Ishikawa (cell line): ENCODE data around the gene ALDH3B2.

Experiments
- CEBPB ChIP-seq: IDR thresholded peaks from 2 replicates; pipeline ENCODE4 v1.6.1; 2012
- CREB1 ChIP-seq: IDR thresholded peaks from 2 replicates; pipeline ENCODE4 v1.6.1; 2012; ENCODE audit warnings: low read depth
- EGR1 ChIP-seq: IDR thresholded peaks from 2 replicates; pipeline ENCODE4 v1.6.1; 2012
- EP300 ChIP-seq: IDR thresholded peaks from 2 replicates; pipeline ENCODE4 v1.6.1; 2012; ENCODE audit warnings: borderline replicate concordance
- FOXM1 ChIP-seq: IDR thresholded peaks from 2 replicates; pipeline ENCODE4 v1.6.1; 2012; ENCODE audit warnings: low read depth, borderline replicate concordance
- NFIC ChIP-seq: IDR thresholded peaks from 2 replicates; pipeline ENCODE4 v1.6.1; 2012
- RAD21 ChIP-seq: IDR thresholded peaks from 2 replicates; pipeline ENCODE4 v1.6.1; 2012; ENCODE audit warnings: low read depth
- TAF1 ChIP-seq: IDR thresholded peaks from 2 replicates; pipeline ENCODE4 v1.6.1; 2012; ENCODE audit warnings: low read depth, mild to moderate bottlenecking
- TCF12 ChIP-seq: IDR thresholded peaks from 2 replicates; pipeline ENCODE4 v1.6.1; 2012; ENCODE audit warnings: low read depth
- TEAD4 ChIP-seq: IDR thresholded peaks from 2 replicates; pipeline ENCODE4 v1.6.1; 2012
- YY1 ChIP-seq: IDR thresholded peaks from 2 replicates; pipeline ENCODE4 v1.6.1; 2012; ENCODE audit warnings: low read depth
- ZBTB7A ChIP-seq: IDR thresholded peaks from 2 replicates; pipeline ENCODE4 v1.6.1; 2012; ENCODE audit warnings: low read depth
- TF ChIP-seq, protein P1 (sequence below): IDR thresholded peaks from 2 replicates; pipeline ENCODE4 v1.6.1; 2012; ENCODE audit warnings: low read depth, mild to moderate bottlenecking
- TF ChIP-seq, protein P2 (sequence below): IDR thresholded peaks from 2 replicates; pipeline ENCODE4 v1.6.1; 2012
- TF ChIP-seq, protein P3 (sequence below): IDR thresholded peaks from 2 replicates; pipeline ENCODE4 v1.6.1; 2012

The ALDH3B2 gene

DNA sequence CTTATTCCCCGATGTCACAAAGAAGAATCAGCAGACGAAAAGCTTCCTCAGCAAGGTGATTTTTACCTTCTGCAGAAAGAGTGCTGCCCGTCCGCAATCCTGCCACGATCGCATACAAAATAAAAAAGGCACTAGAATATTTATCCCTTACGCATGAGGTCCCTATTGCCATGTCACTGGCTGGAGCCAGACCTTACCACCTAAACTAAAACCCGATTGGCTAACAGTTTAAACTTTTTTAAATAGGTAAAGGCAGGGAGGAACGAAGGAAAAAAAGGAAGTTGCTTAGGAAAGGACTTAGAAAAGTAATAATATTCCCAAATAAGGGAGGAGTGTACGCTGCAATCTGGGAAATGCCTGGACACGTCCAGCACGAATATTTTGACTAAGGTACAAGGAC is 21.2 kb upstream of the ALDH3B2 start:
- TF ChIP-seq EP300 (no peak), TCF12 (no peak), ZBTB7A (no peak), FOXM1 (no peak), EGR1 (no peak), NFIC (no peak), YY1 (no peak), CEBPB (no peak)
- TF ChIP-seq, protein P1, sequence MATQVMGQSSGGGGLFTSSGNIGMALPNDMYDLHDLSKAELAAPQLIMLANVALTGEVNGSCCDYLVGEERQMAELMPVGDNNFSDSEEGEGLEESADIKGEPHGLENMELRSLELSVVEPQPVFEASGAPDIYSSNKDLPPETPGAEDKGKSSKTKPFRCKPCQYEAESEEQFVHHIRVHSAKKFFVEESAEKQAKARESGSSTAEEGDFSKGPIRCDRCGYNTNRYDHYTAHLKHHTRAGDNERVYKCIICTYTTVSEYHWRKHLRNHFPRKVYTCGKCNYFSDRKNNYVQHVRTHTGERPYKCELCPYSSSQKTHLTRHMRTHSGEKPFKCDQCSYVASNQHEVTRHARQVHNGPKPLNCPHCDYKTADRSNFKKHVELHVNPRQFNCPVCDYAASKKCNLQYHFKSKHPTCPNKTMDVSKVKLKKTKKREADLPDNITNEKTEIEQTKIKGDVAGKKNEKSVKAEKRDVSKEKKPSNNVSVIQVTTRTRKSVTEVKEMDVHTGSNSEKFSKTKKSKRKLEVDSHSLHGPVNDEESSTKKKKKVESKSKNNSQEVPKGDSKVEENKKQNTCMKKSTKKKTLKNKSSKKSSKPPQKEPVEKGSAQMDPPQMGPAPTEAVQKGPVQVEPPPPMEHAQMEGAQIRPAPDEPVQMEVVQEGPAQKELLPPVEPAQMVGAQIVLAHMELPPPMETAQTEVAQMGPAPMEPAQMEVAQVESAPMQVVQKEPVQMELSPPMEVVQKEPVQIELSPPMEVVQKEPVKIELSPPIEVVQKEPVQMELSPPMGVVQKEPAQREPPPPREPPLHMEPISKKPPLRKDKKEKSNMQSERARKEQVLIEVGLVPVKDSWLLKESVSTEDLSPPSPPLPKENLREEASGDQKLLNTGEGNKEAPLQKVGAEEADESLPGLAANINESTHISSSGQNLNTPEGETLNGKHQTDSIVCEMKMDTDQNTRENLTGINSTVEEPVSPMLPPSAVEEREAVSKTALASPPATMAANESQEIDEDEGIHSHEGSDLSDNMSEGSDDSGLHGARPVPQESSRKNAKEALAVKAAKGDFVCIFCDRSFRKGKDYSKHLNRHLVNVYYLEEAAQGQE: no peak
- TF ChIP-seq, protein P2, sequence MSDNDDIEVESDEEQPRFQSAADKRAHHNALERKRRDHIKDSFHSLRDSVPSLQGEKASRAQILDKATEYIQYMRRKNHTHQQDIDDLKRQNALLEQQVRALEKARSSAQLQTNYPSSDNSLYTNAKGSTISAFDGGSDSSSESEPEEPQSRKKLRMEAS: no peak
- TF ChIP-seq, protein P3, sequence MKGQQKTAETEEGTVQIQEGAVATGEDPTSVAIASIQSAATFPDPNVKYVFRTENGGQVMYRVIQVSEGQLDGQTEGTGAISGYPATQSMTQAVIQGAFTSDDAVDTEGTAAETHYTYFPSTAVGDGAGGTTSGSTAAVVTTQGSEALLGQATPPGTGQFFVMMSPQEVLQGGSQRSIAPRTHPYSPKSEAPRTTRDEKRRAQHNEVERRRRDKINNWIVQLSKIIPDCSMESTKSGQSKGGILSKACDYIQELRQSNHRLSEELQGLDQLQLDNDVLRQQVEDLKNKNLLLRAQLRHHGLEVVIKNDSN: no peak

DNA sequence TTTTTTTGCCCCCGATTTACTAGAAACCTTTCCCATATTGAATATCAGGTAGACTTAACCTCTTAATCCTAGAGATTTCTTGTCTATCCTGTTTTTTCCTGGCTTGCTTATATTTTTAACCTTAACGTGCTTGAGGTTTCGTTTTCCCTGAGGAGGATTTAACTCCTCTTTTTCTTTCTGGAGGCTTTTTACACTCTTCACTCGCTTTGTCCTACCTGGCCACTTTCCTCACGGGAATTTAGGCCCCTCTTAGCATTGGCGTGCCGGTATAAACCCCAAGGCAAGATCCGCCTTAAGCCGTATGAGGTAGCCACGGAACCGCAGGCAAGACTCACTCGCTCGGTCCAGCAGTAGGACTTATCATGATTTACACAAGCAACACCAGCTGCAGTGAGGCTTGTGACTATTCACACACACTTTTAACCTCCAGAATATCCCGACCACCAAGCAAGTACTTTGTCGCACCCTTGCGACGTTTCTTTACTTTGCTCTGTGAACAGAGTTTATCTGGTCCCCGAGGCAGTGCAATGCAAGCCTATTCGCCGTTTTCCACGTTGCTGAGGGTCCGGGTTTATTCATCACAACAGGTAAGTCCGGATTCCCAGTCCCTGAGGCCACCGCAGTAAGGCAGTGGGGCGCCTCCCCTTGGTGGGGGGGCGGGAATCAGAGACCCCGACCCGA is 20.6 kb upstream of the ALDH3B2 start:
- TF ChIP-seq CREB1 (no peak), CEBPB (no peak), EGR1 (no peak), FOXM1 (no peak), EP300 (no peak), YY1 (no peak)
- TF ChIP-seq, protein P2: no peak
- TF ChIP-seq, protein P1: no peak

DNA sequence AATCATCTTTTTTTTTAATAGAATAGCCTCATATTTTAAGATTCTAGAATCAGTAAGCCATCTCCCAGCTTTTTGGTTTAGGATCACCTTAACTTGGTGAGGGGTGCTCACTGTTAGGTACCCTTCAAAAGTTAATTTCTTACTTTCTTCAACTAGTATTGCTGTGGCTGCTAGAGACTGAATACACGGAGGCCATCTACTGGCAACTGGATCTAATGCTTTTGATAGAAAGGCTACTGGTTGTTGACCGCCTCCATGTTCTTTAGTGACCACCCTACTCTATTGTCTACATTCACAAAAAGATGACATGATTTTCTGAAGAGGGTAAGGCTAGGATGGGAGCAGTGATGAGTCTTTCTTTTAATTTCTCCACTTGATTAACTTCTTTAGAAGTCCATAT is 16.7 kb upstream of the ALDH3B2 start:
- no peak for TF ChIP-seq EP300
- peak; percentile 59 for TF ChIP-seq RAD21

DNA sequence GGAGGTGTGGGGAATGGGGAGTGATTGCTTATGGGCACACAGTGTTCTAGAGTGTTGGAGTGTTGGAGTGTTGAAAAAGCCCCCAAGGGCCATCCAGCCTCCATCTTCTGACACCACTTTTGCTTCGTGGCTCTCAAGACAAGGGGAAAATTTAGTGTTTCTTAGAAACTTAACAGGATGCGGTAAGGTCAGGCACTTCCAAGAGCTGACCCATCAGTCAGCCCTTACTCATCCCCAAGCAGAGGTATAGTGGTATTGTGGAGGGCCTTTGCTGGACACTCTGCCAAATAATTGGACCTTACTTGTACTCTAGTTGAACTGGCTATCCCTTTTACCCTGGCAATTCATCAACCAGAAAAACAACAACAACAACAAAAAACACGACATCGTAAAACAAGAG is 14.8 kb upstream of the ALDH3B2 start:
- TF ChIP-seq, protein P1: no peak
- TF ChIP-seq NFIC (no peak), CREB1 (no peak), EP300 (no peak), TCF12 (no peak), TAF1 (no peak), TEAD4 (no peak), CEBPB (no peak), FOXM1 (no peak), RAD21 (no peak), YY1 (no peak), ZBTB7A (no peak), EGR1 (no peak)
- TF ChIP-seq, protein P3: no peak
- TF ChIP-seq, protein P2: no peak

DNA sequence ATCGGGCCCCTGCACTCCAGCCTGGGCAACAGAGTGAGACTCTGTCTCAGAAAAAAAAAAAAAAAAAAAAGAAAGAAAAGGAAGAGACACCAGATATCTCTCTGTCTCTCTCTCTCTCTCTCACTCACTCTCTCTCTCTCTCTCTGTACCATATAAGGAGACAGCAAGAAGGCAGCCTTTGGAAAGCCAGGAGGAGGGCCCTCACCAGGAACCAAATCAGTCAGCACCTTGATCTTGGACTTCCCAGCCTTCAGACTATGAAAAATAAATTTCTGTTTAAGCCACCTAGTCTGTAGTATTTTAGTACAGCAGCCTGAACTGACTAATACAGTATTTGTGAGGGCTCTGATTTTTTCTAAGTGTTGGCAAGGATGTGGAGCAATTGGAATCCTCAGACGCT is 13.6 kb upstream of the ALDH3B2 start:
- TF ChIP-seq, protein P2: no peak
- TF ChIP-seq YY1 (no peak), CREB1 (no peak), TCF12 (no peak), TEAD4 (no peak), RAD21 (no peak), CEBPB (no peak), ZBTB7A (no peak), NFIC (no peak)
- TF ChIP-seq, protein P3: no peak
- TF ChIP-seq, protein P1: no peak
